OCI-LY1 (cell line): ENCODE measurements around the gene SPATA46.

ENCODE experiments used
- H2AFZ ChIP-seq: fragments of 200-600 bp; sonication (generic), shearing (Covaris generic); 2 replicates; pipeline ENCODE4 v1.6.0; 2014; ENCODE audit warnings: antibody characterized with exemption, mild to moderate bottlenecking, low read length
- H3F3A ChIP-seq: fragments of 200-600 bp; sonication (generic), shearing (Covaris generic); 2 replicates; pipeline ENCODE4 v1.6.0; 2014; ENCODE audit warnings: mild to moderate bottlenecking, antibody characterized with exemption, low read length, moderate library complexity; ENCODE audit not compliant: insufficient read depth
- H3K27ac ChIP-seq: fragments of 200-600 bp; sonication (generic); 2 replicates; pipeline ENCODE4 v1.5.1; 2014; ENCODE audit warnings: low read length, mixed run types, mild to moderate bottlenecking, low read depth; ENCODE audit not compliant: poor library complexity, severe bottlenecking
- H3K27me3 ChIP-seq: fragments of 200-600 bp; sonication (generic); 2 replicates; pipeline ENCODE4 v1.6.0; 2014; ENCODE audit warnings: antibody characterized with exemption, mild to moderate bottlenecking, low read length, moderate library complexity; ENCODE audit not compliant: insufficient read depth
- H3K36me3 ChIP-seq: fragments of 200-600 bp; sonication (generic); 2 replicates; pipeline ENCODE4 v1.6.1; 2014; ENCODE audit warnings: mild to moderate bottlenecking, antibody characterized with exemption, low read length, moderate library complexity, mixed read lengths; ENCODE audit not compliant: insufficient read depth
- H3K4me1 ChIP-seq: fragments of 200-600 bp; sonication (generic); 2 replicates; pipeline ENCODE4 v1.5.1; 2014; ENCODE audit warnings: mild to moderate bottlenecking, low read length, moderate library complexity; ENCODE audit not compliant: insufficient read depth, severe bottlenecking
- H3K4me2 ChIP-seq: fragments of 200-600 bp; sonication (generic), shearing (Covaris generic); 2 replicates; pipeline ENCODE4 v1.6.1; 2014; ENCODE audit warnings: low read length
- H3K4me3 ChIP-seq: fragments of 200-600 bp; sonication (generic); 2 replicates; pipeline ENCODE4 v1.5.1; 2014; ENCODE audit warnings: low read length, low read depth, mild to moderate bottlenecking, mixed read lengths; ENCODE audit not compliant: poor library complexity, severe bottlenecking
- H3K79me2 ChIP-seq: fragments of 200-600 bp; shearing (Covaris generic); 2 replicates; pipeline ENCODE4 v1.6.1; 2016; ENCODE audit warnings: mixed run types, low read length, mixed read lengths; ENCODE audit not compliant: insufficient read depth
- H3K9ac ChIP-seq: fragments of 200-600 bp; sonication (generic), shearing (Covaris generic); 2 replicates; pipeline ENCODE4 v1.6.1; 2014; ENCODE audit warnings: mild to moderate bottlenecking, low read length, mixed read lengths
- H3K9me2 ChIP-seq: fragments of 200-600 bp; sonication (generic), shearing (Covaris generic); 2 replicates; pipeline ENCODE4 v1.6.1; 2014; ENCODE audit warnings: low read depth, mild to moderate bottlenecking, low read length, mixed read lengths
- H3K9me3 ChIP-seq: fragments of 200-600 bp; shearing (Covaris generic); 2 replicates; pipeline ENCODE4 v1.6.1; 2014; ENCODE audit warnings: low read length, mixed read lengths
- H4K20me1 ChIP-seq: fragments of 200-600 bp; sonication (generic), shearing (Covaris generic); 2 replicates; pipeline ENCODE4 v1.6.0; 2016; ENCODE audit warnings: mild to moderate bottlenecking, low read length; ENCODE audit not compliant: insufficient read depth
- CTCF ChIP-seq: fragments of 200-600 bp; sonication (generic), shearing (Covaris generic); IDR thresholded peaks from 2 replicates; pipeline ENCODE4 v1.5.1; 2017; ENCODE audit warnings: mild to moderate bottlenecking, antibody characterized with exemption, low read length, moderate library complexity, mixed read lengths
- EZH2 ChIP-seq: fragments of 200-600 bp; sonication (generic), shearing (Covaris generic); IDR thresholded peaks from 2 replicates; pipeline ENCODE4 v1.8.0; 2017; ENCODE audit warnings: borderline replicate concordance, mixed run types, mild to moderate bottlenecking, antibody characterized with exemption, low read length, moderate library complexity, mixed read lengths

SPATA46 gene

GRCh38 chr1:162349635-162350330 lies 26.9 kb downstream of the SPATA46 start:
- Histone ChIP-seq H4K20me1 (no peaks in the 10 kb centered on the region), H3K9ac (no peak overlapping the region), H3K4me3 (no peak overlapping the region), H3K9me2 (no peaks in the 10 kb centered on the region), H3K36me3 (no peaks in the 10 kb centered on the region), H3K27me3 (no peaks in the 10 kb centered on the region), H3F3A (no peaks in the 10 kb centered on the region), H3K4me1 (no peaks in the 10 kb centered on the region), H3K4me2 (no peak overlapping the region), H3K27ac (no peak overlapping the region), H3K9me3 (no peaks in the 10 kb centered on the region), H2AFZ (no peak overlapping the region), H3K79me2 (no peaks in the 10 kb centered on the region)
- no peak for TF ChIP-seq EZH2
- no peak for TF ChIP-seq CTCF

- Histone ChIP-seq H3K9me3 (no peaks in the 10 kb centered on the region), H2AFZ (no peak overlapping the region), H3K79me2 (no peaks in the 10 kb centered on the region), H3K36me3 (no peaks in the 10 kb centered on the region), H3K4me2 (no peak overlapping the region), H3K9ac (no peak overlapping the region), H3K9me2 (no peaks in the 10 kb centered on the region), H3F3A (no peaks in the 10 kb centered on the region), H3K4me1 (no peaks in the 10 kb centered on the region), H3K27me3 (no peaks in the 10 kb centered on the region), H3K4me3 (no peak overlapping the region), H3K27ac (no peak overlapping the region), H4K20me1 (no peaks in the 10 kb centered on the region)
- TF ChIP-seq EZH2 (no peak), CTCF (no peak)
Observed at GRCh38 chr1:162347281-162347680, 29.4 kb downstream of the SPATA46 start.

GRCh38 chr1:162343470-162343869 lies 33.2 kb downstream of the SPATA46 start:
- no peak for TF ChIP-seq CTCF
- TF ChIP-seq EZH2: no peak
- Histone ChIP-seq H3F3A (no peaks in the 10 kb centered on the region), H3K4me3 (no peak overlapping the region), H3K4me2 (no peak overlapping the region), H3K9me3 (no peaks in the 10 kb centered on the region), H3K36me3 (no peaks in the 10 kb centered on the region), H2AFZ (no peak overlapping the region), H4K20me1 (no peaks in the 10 kb centered on the region), H3K9ac (no peak overlapping the region), H3K4me1 (no peaks in the 10 kb centered on the region), H3K79me2 (no peaks in the 10 kb centered on the region), H3K9me2 (no peaks in the 10 kb centered on the region), H3K27ac (no peak overlapping the region), H3K27me3 (no peaks in the 10 kb centered on the region)
